PC-9 (cell line): ENCODE results near the gene STARD3NL.

Experiments
- EZH2 ChIP-seq: fragments of 200-600 bp; sonication (generic); IDR thresholded peaks from 2 replicates; pipeline ENCODE4 v1.8.0; 2017; ENCODE audit warnings: antibody characterized with exemption, low read depth
- TF ChIP-seq, protein P1 (sequence below): fragments of 200-600 bp; sonication (generic); conservative IDR thresholded peaks from 2 replicates; pipeline ENCODE4 v1.6.1; 2017; ENCODE audit warnings: mixed run types, antibody characterized with exemption, mild to moderate bottlenecking, moderate library complexity

DNA sequence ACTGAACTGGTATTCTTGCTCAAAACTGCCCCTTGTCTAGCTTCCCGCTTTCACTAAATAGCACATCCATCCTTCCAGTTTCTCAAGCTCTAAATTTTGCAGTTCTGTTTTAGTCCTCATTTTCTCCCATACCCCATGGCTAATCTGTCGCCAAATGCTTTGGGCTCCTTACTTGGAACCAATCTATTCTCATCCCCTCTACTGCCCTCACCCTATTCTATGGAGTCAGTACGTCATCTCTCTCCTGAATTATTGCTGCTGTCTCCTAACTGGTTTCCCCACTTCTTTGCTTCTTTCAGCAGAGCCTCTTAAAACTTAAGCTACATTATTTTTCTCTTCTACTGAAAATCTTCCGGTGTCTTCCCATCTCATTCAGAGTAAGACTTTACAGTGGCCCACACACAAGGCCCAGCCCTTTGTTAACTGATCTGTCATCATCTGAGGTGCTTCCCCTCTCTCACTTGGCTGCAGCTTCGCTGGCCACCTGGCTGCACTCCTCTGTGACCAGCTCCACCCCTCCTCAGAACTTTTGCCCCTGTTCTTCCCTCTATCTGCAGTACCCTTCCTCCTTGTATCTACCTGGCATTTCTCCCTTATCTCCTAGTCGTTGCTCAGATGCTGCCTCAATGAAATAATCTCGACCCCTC lies 9.9 kb downstream of the STARD3NL start:
- TF ChIP-seq EZH2 = no peak
- TF ChIP-seq, protein P1, sequence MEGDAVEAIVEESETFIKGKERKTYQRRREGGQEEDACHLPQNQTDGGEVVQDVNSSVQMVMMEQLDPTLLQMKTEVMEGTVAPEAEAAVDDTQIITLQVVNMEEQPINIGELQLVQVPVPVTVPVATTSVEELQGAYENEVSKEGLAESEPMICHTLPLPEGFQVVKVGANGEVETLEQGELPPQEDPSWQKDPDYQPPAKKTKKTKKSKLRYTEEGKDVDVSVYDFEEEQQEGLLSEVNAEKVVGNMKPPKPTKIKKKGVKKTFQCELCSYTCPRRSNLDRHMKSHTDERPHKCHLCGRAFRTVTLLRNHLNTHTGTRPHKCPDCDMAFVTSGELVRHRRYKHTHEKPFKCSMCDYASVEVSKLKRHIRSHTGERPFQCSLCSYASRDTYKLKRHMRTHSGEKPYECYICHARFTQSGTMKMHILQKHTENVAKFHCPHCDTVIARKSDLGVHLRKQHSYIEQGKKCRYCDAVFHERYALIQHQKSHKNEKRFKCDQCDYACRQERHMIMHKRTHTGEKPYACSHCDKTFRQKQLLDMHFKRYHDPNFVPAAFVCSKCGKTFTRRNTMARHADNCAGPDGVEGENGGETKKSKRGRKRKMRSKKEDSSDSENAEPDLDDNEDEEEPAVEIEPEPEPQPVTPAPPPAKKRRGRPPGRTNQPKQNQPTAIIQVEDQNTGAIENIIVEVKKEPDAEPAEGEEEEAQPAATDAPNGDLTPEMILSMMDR = no peak
